SW 1271 (cell line): Measurements from ENCODE around the gene DLL4.
A peak's percentile ranks its signal among the peaks of the same experiment; 100 is the strongest.
"Not testable (repeated sequence)": the region's sequence is repeated elsewhere in the genome, so short reads cannot be mapped to it uniquely, and the experiment has no call there.

Experiments used
- DNase-seq, 2 experiments: peaks; one replicate each; lab custom pipeline; 2025; lab: John Stamatoyannopoulos, UW

DLL4 gene

GRCh38 chr15:40941528-40942336 lies 12.6 kb downstream of the DLL4 start:
- DNase-seq = peak; percentile 18 to 41

GRCh38 chr15:40942337-40942854 lies 13.3 kb downstream of the DLL4 start:
- DNase-seq = no peak

- DNase-seq = no peak
These were observed 13.7 kb downstream of the DLL4 start for GRCh38 chr15:40942878-40943277.

- no peak for DNase-seq
These were observed 14.7 kb downstream of the DLL4 start for GRCh38 chr15:40943764-40944365.

GRCh38 chr15:40944510-40945296 lies 15.6 kb downstream of the DLL4 start:
- no peak for DNase-seq

GRCh38 chr15:40948706-40949473 lies 19.8 kb downstream of the DLL4 start:
- no peak for DNase-seq

GRCh38 chr15:40949756-40950207 lies 20.6 kb downstream of the DLL4 start:
- no peak for DNase-seq

GRCh38 chr15:40951764-40952163 lies 22.6 kb downstream of the DLL4 start:
- no peak for DNase-seq

- DNase-seq = no peak
These were observed 23.3 kb downstream of the DLL4 start for GRCh38 chr15:40952301-40952900.

- DNase-seq = peak; percentile 71 to 88
These were observed 24.0 kb downstream of the DLL4 start, which contains the start of gene CHAC1 for GRCh38 chr15:40952901-40953712. Gene CHAC1 (plus strand): TSS chr15:40953471. CDS start chr15:40953584, 113 bp downstream.

GRCh38 chr15:40953713-40954074 lies 24.6 kb downstream of the DLL4 start:
- DNase-seq = no peak

- not testable (repeated sequence) for DNase-seq
These were observed 25.2 kb downstream of the DLL4 start for GRCh38 chr15:40954158-40954848.

GRCh38 chr15:40955141-40955903 lies 26.2 kb downstream of the DLL4 start:
- DNase-seq = no peak

- DNase-seq = no peak
These were observed 26.9 kb downstream of the DLL4 start for GRCh38 chr15:40955930-40956540.

GRCh38 chr15:40956541-40956982 lies 27.4 kb downstream of the DLL4 start:
- DNase-seq = no peak

GRCh38 chr15:40957041-40957555 lies 28.0 kb downstream of the DLL4 start:
- DNase-seq = no peak

- DNase-seq = no peak
These were observed 28.5 kb downstream of the DLL4 start for GRCh38 chr15:40957581-40958051.

GRCh38 chr15:40958146-40958545 lies 29.0 kb downstream of the DLL4 start:
- no peak for DNase-seq
